HG03460 (cell line): ENCODE data around the gene IGF2R.
"Not testable (repeated sequence)": the region's sequence is repeated elsewhere in the genome, so short reads cannot be mapped to it uniquely, and the experiment has no call there.

Source experiments
- ATAC-seq: cut with Tn5 transposase; IDR thresholded peaks from one replicate; pipeline ENCODE4 v1.9.1; 2021; ENCODE audit not compliant: unreplicated experiment

IGF2R gene

DNA sequence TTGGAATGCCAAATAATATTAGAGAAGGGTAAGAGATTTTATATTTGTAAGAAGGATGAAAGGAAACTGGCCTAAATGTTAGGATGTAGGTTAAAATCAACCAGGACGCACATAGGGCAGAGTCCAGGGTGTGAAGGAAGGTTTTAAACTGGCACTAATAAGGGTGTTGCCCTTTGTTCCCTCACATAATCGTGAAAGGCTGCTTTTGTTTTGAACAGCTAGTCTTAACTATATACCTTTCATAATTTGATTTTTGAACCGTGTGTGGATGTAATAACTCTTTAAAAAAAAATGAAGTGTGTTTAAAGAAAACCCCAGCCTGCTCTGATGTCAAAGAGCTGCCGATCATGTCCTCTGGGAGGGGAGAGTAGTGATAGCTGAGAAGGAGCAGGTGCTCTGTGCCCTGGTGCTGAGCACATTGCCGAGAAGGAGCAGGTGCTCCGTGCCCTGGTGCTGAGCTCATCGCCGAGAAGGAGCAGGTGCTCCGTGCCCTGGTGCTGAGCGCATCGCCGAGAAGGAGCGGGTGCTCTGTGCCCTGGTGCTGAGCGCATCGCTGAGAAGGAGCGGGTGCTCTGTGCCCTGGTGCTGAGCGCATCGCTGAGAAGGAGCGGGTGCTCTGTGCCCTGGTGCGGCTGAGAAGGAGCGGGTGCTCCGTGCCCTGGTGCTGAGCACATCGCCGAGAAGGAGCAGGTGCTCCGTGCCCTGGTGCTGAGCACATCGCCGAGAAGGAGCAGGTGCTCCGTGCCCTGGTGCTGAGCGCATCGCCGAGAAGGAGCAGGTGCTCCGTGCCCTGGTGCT lies 121.8 kb downstream of the IGF2R start:
- ATAC-seq = not testable (repeated sequence)

DNA sequence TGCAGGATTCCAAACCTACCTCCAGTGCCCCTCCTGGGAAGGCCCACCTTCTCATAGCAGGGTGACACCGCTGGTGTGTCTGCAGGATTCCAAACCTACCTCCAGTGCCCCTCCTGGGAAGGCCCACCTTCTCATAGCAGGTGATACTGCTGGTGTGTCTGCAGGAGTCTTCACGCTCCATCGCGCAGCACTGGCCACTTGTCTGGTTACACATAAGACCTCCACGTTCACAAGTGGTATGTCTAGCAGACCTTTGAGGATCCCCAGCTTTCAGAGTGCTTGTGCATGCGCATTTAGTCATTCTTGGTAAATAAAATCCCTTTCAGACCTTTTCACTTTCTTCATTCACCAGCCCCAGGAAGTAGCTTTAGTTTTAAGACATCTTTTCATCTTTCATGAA lies 123.3 kb downstream of the IGF2R start:
- not testable (repeated sequence) for ATAC-seq

DNA sequence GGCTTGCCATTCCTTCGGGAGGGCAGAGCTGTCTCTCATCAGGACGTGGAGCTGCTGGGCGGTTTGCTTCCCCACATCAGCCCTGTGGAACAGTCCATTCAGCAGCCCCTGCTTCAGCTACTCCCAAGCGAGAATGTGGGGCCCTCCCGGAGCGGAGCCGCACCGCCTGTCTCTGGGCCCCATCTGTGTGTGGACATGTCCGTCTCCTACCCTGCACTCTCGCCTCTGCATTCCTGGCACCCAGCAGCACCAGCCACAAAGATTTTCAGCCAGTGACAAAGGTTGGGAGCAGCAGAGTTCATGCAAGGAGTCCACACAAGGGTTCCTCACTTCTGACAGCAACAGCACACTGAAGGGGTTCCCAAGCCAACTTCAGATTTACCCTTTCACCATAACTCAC lies 123.7 kb downstream of the IGF2R start:
- ATAC-seq = no peak

DNA sequence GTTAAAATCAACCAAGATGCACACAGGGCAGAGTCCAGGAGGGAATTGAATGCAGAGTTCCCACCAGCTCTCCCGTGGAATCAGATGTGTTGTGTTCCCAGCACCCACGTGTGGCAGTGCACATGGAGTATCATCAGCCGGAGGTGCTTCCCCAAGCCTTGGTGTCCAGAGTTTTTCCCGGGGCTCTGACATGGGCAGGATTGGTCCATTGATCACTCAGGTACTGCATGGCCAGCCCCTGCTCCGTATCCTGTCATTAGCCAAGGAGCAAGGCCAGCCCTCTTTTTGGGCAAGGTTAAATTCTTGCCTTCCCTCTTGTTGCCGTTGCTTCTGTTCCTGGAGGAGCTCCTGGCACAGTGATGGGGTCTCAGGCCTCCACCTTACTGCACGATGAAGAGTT lies 124.2 kb downstream of the IGF2R start:
- ATAC-seq = no peak

DNA sequence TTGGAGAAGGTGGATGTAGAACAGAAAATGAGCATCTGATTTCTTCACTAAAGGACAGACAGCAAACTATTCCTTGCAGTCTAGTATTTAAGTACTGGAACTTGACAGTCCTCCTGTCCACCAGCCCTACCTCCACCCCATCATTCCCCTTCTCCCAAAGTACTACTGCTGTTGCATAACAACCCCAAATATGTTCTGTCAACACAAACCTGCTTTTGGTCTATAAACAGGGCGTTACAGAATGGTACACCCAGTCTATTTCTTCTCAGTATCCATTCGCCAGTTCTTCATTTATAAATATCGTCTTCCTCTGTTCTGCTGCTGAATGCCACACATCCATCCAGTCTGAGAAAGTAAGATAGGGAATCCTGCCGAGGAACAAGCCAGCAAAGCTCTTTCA lies 125.1 kb downstream of the IGF2R start:
- no peak for ATAC-seq

DNA sequence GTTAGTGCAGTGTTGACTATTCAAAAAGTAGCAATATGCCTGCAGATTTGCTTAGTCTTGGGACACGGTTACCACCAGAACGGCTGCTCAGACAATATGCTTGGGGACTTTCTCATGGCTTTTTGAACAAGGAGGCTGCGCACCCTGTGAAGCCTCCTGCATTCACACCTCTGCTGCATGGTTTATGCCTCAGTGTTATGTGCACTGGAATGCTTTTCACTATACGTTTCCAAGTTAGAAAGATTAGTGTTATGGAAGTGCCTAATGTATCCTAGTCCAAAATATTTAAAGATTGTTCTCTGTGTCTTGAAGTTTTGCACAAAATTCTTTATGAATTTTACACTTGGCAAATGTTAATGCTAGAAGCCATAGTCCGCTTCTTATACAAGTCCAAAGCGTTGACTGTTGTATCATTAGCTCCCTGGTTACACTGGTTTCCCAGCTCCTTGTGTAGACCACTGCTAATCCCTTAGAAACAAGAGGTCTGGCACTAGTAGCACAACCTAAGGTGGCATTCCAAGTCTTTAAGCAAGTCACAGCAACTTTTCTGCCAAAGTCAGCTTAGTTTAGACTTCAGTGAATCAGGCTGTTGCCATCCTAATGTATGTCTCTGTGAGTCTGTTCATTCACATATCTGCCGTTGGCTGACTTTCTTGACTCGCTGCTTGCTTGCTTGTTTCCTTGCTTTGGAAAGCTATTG lies 126.4 kb downstream of the IGF2R start:
- ATAC-seq = no peak

DNA sequence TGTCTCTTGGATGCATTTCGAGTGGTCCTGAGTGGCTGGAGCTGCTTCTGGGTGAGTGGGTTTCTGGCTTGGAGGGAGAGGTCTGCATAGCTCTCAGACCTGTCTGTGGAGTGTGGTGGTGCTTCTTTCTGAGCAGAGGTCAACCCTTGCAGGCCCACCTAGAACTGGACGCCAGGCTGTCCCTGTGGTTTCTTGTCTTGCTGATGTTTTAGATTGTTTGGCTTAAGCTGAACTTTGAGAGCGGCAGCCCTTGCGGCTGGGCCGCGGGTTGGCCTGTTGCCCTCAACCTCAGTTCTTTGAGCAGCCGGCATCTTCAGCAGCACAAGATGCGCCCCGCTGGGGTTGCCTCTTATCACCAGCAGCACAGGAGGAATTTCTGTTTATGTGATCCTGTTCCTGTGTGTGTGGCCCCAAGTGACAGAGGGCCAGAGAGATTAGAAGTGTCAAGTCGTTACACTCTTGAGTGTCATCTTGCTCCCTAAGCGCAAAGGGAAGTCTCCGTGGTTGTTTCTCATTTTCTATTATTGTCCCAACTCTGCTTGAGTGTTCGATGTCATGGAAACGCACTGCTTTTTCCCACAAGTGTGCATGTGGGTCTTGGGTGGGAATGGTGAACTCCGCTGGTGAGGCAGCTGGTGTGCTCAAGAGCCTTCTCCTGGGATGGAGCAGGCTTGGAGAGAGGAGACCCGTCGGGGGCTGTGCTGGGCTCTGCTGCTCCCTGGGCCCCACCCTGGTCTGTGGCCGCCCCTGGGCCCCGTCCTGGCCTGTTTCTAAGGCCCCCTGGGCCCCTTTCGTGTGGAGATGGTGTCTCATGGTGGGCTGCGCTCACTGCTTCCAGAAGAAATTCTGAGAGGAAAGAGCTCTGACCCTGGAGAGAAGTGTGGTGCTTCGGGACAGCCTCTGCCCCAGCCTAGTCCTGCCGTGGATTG lies 132.7 kb downstream of the IGF2R start:
- ATAC-seq = no peak

DNA sequence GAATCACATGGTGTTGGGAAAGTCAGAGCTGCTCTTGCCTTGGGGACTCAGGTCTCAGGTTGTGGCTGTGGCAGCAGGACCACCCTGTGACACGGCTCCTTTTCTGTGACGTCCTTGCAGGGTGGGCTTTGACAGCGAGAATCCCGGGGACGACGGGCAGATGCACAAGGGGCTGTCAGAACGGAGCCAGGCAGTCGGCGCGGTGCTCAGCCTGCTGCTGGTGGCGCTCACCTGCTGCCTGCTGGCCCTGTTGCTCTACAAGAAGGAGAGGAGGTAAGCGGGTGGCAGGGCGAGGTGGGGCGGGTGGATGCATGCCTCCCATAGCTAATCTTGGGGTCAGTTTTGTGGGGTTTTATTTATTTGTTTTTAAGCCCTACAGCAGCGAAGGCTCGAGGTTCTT lies 133.5 kb downstream of the IGF2R start:
- ATAC-seq = no peak

DNA sequence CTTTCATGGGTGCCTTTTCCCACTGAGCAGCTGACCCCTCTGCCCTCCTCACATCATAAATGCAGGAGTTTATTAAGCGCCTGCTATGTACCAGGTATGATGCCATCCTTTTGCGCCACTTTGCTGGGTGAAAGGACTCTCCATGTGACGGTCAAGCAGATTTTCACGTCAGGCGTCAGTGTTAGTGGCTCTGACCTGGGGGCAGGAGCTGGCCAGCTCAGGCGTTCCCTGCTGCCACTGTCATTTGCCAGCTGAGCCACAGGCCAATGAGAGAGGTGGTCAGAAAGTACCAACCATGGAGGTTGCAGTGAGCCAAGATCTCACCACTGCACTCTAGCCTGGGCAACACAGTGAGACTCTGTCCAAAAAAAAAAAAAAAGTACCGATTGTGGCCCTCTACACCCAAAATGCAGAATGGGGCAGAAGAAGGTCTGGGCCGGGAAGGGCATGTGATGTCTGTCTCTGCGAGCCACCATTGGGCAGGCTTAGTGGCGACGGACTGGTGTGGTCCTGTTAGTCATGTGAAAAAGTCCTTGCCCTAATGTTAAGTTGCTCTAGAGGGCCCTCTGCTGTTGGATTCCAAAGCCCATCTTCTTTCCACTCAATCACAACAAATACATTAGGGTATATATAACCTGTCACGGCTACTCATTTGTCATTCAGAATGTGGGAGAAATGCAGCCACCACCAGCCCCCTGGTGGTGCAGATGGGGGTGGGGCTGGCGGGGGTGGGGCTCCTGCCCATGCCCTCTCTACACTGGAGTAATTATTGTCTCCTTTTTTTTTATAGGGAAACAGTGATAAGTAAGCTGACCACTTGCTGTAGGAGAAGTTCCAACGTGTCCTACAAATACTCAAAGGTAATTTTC lies 134.3 kb downstream of the IGF2R start:
- no peak for ATAC-seq

DNA sequence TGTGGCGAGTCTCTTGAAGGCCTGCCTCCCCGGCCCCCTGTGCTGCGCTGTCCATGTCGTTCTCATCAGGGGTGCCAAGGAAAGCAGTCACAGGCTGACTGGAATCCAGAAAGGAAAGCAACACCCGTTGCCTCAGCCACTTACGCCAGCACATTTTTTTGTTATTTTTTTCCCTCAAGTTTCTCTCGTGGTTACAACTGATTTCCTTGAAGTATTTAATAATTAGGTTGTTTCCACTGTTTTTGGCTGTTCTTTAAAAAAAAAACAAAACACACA lies 134.9 kb downstream of the IGF2R start:
- no peak for ATAC-seq

DNA sequence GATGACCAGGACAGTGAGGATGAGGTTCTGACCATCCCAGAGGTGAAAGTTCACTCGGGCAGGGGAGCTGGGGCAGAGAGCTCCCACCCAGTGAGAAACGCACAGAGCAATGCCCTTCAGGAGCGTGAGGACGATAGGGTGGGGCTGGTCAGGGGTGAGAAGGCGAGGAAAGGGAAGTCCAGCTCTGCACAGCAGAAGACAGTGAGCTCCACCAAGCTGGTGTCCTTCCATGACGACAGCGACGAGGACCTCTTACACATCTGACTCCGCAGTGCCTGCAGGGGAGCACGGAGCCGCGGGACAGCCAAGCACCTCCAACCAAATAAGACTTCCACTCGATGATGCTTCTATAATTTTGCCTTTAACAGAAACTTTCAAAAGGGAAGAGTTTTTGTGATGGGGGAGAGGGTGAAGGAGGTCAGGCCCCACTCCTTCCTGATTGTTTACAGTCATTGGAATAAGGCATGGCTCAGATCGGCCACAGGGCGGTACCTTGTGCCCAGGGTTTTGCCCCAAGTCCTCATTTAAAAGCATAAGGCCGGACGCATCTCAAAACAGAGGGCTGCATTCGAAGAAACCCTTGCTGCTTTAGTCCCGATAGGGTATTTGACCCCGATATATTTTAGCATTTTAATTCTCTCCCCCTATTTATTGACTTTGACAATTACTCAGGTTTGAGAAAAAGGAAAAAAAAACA lies 136.1 kb downstream of the IGF2R start:
- ATAC-seq = no peak

DNA sequence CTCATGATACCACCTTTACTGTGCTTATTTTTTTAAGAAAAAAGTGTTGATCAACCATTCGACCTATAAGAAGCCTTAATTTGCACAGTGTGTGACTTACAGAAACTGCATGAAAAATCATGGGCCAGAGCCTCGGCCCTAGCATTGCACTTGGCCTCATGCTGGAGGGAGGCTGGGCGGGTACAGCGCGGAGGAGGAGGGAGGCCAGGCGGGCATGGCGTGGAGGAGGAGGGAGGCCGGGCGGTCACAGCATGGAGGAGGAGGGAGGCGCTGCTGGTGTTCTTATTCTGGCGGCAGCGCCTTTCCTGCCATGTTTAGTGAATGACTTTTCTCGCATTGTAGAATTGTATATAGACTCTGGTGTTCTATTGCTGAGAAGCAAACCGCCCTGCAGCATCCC lies 137.1 kb downstream of the IGF2R start:
- ATAC-seq = no peak

DNA sequence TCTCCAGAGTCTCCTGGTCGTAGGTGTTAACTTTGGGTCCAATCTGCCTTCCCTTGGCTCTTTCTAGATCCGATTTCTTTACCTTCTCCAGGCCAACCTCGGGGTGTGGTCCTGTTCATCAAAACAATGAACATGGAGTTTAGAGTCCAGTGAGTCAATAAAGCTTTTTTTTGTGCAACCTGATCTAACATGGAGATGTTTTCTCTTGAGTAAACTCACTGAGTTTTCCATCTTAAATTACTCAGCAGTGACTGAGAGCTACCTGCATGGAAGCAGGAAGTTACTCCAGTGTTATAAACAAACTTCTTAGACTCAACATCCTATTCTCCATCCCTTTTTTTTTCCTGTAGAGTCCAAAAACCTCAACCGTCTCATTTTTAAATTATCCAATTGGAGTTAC lies 137.8 kb downstream of the IGF2R start:
- ATAC-seq = no peak

DNA sequence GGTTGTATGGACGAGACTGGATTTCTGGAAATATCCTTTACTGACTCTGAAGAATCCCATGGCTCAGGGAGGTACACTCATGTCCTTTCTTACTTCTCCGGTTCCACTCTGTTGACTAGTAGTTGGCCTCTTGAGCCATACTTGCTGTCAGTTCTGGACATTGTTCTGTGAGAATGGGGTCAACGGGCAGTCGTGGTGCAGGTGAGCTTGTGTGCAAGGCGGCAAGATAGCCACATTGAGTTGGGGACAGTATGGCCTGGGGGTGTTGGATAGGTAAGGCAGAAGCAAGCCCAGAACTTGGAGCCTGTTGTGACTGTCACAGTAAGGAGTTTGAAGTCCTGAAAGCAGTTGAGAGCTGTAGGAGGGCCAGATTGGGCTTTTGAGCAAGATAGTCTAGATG lies 139.2 kb downstream of the IGF2R start:
- no peak for ATAC-seq

DNA sequence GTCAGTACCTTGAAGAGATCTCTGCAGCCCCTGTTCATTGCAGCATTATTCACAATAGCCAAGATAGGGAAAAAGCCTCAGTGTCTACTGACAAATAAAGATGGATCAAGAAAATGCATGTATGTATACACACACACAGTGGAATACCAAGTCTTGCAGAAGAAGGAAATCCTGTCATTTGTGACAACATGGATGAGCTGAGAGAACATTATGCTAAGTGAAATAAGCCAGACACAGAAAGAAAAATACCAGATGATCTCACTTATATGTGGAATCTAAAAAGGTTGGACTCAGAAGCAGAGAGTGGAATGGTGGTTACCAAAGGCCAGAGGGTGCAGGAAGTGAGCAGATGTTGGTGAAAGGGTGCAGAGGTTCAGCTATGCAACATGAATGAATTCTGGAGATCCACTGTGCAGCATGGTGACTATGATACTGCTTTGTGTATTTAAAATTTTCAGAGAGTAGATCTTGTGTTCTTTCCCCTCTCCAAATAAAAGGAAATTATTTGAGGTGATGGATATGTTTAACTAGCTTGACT lies 141.8 kb downstream of the IGF2R start:
- no peak for ATAC-seq

DNA sequence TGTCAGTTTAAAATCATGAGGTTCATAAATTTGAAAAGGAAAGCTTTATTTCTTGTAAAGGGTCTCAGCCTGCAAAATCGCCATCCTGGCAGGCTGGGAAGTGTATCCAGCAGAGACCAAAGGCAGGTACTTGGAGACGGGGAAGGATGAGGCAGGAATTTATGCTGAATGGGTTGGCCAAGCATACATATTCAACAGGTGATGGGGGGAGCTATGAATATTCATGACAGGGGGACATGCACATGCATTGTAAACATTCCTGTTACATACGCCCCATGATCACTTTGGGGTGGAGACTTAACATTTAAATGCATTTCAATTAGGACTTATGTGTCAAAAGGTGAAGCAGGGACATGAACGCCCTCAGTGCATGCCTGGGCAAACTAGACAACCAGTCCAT lies 142.9 kb downstream of the IGF2R start:
- ATAC-seq = no peak

DNA sequence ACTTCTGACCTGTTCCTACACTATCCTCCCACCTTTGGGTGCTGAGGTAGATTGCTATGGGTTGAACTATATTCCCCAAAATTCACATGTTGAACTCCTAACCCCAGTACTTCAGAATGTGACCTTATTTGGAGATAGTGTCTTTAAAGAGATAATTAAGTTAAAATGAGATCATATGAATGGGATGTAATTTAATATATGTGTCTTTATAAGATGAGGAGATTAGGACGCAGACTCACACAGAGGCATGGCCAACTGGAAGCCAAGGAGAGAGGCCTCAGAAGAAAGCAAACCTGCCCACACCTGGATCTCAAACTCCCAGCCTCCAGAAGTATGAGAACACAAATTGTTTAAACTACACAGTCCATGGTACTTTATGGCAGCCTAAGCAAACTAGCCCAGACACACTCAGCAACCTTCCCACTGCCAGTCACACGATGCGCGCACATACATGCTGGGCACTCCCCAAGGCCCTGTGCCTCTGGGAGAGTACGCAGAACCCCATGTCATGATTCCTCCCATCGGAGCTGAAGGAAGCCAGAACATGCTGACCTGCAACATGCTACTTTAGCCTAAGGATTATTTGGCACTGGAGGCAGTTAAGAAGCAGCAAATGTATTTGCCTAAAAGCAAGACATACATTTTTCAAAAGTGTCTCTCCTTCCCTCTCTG lies 143.9 kb downstream of the IGF2R start:
- ATAC-seq = no peak

DNA sequence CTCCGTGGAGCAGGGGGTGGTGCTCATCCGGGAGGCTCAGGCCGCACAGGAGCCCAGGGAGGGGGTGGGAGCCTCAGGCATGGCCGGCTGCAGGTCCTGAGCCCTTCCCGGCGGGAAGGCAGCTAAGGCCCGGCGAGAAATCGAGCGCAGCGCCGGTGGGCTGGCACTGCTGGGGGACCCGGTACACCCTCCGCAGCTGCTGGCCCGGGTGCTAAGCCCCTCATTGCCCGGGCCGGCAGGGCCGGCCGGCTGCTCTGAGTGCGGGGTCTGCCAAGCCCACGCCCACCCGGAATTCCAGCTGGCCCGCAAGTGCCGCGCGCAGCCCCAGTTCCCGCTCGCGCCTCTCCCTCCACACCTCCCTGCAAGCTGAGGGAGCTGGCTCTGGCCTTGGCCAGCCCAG lies 145.7 kb downstream of the IGF2R start:
- ATAC-seq = not testable (repeated sequence)

DNA sequence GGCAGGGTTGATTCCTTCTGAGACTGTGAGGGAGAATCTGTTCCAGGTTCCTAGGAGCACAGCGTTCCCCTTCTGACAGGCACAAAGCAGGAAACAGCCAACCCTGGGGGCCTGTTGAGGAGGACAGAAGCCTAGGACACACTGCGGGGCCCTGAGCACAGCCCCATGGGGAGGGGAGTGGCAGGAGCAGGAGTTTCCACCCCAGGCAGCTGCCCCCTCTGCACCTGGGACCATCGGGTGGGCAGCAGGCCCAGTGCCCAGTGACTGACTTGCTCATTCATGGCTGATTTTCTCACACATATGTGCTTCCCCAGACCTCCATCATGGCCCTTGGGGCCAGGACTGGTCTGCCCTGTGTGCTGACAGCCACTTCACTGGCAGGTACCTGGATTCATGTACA lies 146.5 kb downstream of the IGF2R start:
- no peak for ATAC-seq
